NOMO-1 treated with dmso at 0.1 percent for 144 hours (cell line): ENCODE results near the gene CHCHD4.

Source experiments
- DNase-seq: peaks from one replicate; lab custom pipeline; 2025; ENCODE audit not compliant: unreplicated experiment; lab: John Stamatoyannopoulos, UW

CHCHD4 gene

GRCh38 chr3:14063152-14063551, 61.5 kb downstream of the CHCHD4 start:
- no peak for DNase-seq
